OCI-LY7 (cell line): Measurements from ENCODE around the gene UNC79. TPM values are rescaled to one million over a fixed set of nuclear protein-coding genes. Genes with fewer than 3 reads are reported as not detected.

ENCODE experiments used
- BruUV-seq: library from RNA; stranded (reverse); fragments of 400-500 nt; replicated peaks from 2 replicates; lab custom pipeline; 2021; lab: Mats Ljungman, UMichigan
- CTCF ChIA-PET: fragments of 300-600 bp; sonication (Branson Sonifier 250); formaldehyde crosslinking; loops from one replicate; lab custom pipeline; 2022; ENCODE audit warnings: antibody characterized with exemption; ENCODE audit not compliant: unreplicated experiment; lab: Charles Lee
- POLR2A ChIA-PET: fragments of 300-600 bp; sonication (Branson Sonifier 250); formaldehyde crosslinking; loops from one replicate; lab custom pipeline; 2022; ENCODE audit warnings: antibody characterized with exemption; lab: Charles Lee
- DNase-seq: peaks from one replicate; pipeline ENCODE4 v3.0.0-alpha.2; 2015; ENCODE audit warnings: low spot score
- H2AFZ ChIP-seq: fragments of 200-600 bp; sonication (generic), shearing (Covaris generic); 2 replicates; pipeline ENCODE4 v1.6.1; 2014; ENCODE audit warnings: mild to moderate bottlenecking, antibody characterized with exemption, low read length, moderate library complexity
- H3K27ac ChIP-seq: fragments of 200-600 bp; sonication (generic); 2 replicates; pipeline ENCODE4 v1.5.1; 2014; ENCODE audit warnings: mixed run types, low read depth, mild to moderate bottlenecking, moderate library complexity, low read length, inconsistent platforms; ENCODE audit not compliant: poor library complexity, severe bottlenecking
- H3K36me3 ChIP-seq: fragments of 200-600 bp; sonication (generic); 2 replicates; pipeline ENCODE4 v1.6.1; 2014; ENCODE audit warnings: mild to moderate bottlenecking, antibody characterized with exemption, low read length, moderate library complexity, mixed read lengths; ENCODE audit not compliant: insufficient read depth
- H3K4me1 ChIP-seq: fragments of 200-600 bp; sonication (generic); 2 replicates; pipeline ENCODE4 v1.5.1; 2014; ENCODE audit warnings: mild to moderate bottlenecking, low read length; ENCODE audit not compliant: insufficient read depth, poor library complexity, severe bottlenecking
- H3K4me2 ChIP-seq: fragments of 200-600 bp; sonication (generic); 2 replicates; pipeline ENCODE4 v1.6.1; 2014; ENCODE audit warnings: mild to moderate bottlenecking, low read length
- H3K4me3 ChIP-seq: fragments of 200-600 bp; sonication (generic); 2 replicates; pipeline ENCODE4 v1.5.1; 2014; ENCODE audit warnings: mild to moderate bottlenecking, low read depth, low read length; ENCODE audit not compliant: poor library complexity, severe bottlenecking
- H3K79me2 ChIP-seq: fragments of 200-600 bp; sonication (generic); 2 replicates; pipeline ENCODE4 v1.6.1; 2016; ENCODE audit warnings: low read depth, mild to moderate bottlenecking, low read length, moderate library complexity, mixed read lengths; ENCODE audit not compliant: insufficient read depth
- H3K9me2 ChIP-seq: fragments of 200-600 bp; sonication (generic); 2 replicates; pipeline ENCODE4 v1.6.1; 2016; ENCODE audit warnings: mild to moderate bottlenecking, low read length, mixed read lengths; ENCODE audit not compliant: insufficient read depth
- H3K9me3 ChIP-seq: fragments of 200-600 bp; sonication (generic); 2 replicates; pipeline ENCODE4 v1.6.1; 2014; ENCODE audit warnings: mild to moderate bottlenecking, mixed run types, low read length, mixed read lengths
- H4K20me1 ChIP-seq: fragments of 200-600 bp; sonication (generic); 2 replicates; pipeline ENCODE4 v1.6.1; 2014; ENCODE audit warnings: mild to moderate bottlenecking, antibody characterized with exemption, low read length, moderate library complexity, mixed read lengths; ENCODE audit not compliant: insufficient read depth
- CTCF ChIP-seq: fragments of 200-600 bp; sonication (generic); conservative IDR thresholded peaks from 2 replicates; pipeline ENCODE4 v1.5.1; 2014; ENCODE audit warnings: mild to moderate bottlenecking, antibody characterized with exemption, low read length, moderate library complexity, mixed read lengths
- EZH2phosphoT487 ChIP-seq: fragments of 200-600 bp; sonication (generic); IDR thresholded peaks from 2 replicates; pipeline ENCODE4 v1.6.1; 2018; ENCODE audit warnings: low read depth, borderline replicate concordance, mild to moderate bottlenecking, mixed run types, antibody characterized with exemption, low read length, moderate library complexity, mixed read lengths
- intact Hi-C: fragments of 100-400 bp; cut with micrococcal nuclease; formaldehyde crosslinking; loops from one replicate; pipeline ENCODE4 v1.10.0; 2022; ENCODE audit not compliant: unreplicated experiment
- total RNA-seq, 2 experiments: library from RNA; depleted of rRNA in 1 of 2; stranded (reverse); fragments of >200 nt in 1 of 2; shearing (Covaris generic) in 1 of 2; gene quantifications; 2 replicates each; pipeline ENCODE4 v1.2.3, GENCODE V29; 2014 to 2022

The UNC79 gene
- total RNA-seq, 2 experiments from 2014 or later, result 0.17 to 0.19 TPM

- Histone ChIP-seq H3K4me3 (no peak overlapping the region), H3K27ac (no peak overlapping the region), H3K9me3 (no peaks in the 10 kb centered on the region), H3K4me1 (no peaks in the 10 kb centered on the region), H2AFZ (no peak overlapping the region), H3K36me3 (no peaks in the 10 kb centered on the region), H3K4me2 (no peak overlapping the region), H4K20me1 (no peaks in the 10 kb centered on the region), H3K9me2 (no peaks in the 10 kb centered on the region), H3K79me2 (no peaks in the 10 kb centered on the region)
- no TSS peak for BruUV-seq
- POLR2A ChIA-PET, result interaction anchor here (1.0 kb wide), 1 partner anchor 9 kb away, joined by 4 read pairs; no protein-coding TSS in a partner anchor
- intact Hi-C loops, result no loop called here
- TF ChIP-seq EZH2phosphoT487, result no peak
- CTCF ChIA-PET, result no interaction called here
- DNase-seq, result no peak
Observed at GRCh38 chr14:93606091-93606490, 175.4 kb downstream of the UNC79 start.

DNA sequence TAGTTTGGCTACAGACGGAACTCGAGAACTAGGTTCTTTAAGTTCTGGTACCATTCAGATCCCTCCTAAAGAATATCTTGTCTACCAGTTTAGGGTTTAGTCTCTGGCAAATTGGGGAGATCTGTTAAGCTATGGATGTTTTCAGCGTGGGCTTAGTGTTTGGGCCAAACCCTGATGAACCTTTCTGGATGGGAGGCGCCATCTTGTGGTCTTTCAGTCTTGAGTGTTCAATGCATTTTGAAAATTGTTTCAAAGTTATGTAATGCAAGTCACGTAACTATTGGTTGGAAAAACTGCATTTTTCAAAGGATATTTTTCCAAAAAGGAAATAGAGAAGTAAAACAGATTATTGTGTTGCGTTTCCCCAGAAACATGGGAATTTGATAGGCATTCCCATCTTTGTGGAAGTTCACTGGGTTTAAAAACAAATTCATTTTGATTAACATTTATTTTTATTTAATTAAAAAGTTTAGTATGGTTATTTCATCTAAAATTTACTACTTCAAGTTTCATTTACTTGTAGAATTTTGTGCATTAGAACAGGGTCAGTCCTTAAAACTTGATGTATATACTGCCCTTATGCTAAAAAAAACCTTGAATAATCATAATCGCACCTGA lies 188.5 kb downstream of the UNC79 start:
- H3K9me2 ChIP-seq, result no peaks in the 10 kb centered on the region
- H3K9me3 ChIP-seq, result no peaks in the 10 kb centered on the region
- no TSS peak for BruUV-seq
- no peak overlapping the region for H3K4me3 ChIP-seq
- H3K4me2 ChIP-seq, result no peak overlapping the region
- POLR2A ChIA-PET, result no interaction called here
- peak; percentile 58 for DNase-seq
- H3K36me3 ChIP-seq, result no peaks in the 10 kb centered on the region
- intact Hi-C loops, result loop anchor here (2.0 kb wide), 1 partner anchor 384 kb away; no protein-coding TSS in a partner anchor
- H2AFZ ChIP-seq, result no peak overlapping the region
- no peak overlapping the region for H3K27ac ChIP-seq
- no peaks in the 10 kb centered on the region for H3K4me1 ChIP-seq
- no peak for TF ChIP-seq EZH2phosphoT487
- TF ChIP-seq CTCF, result peak; percentile 94
- CTCF ChIA-PET, result no interaction called here
- no peaks in the 10 kb centered on the region for H3K79me2 ChIP-seq
- no peaks in the 10 kb centered on the region for H4K20me1 ChIP-seq

DNA sequence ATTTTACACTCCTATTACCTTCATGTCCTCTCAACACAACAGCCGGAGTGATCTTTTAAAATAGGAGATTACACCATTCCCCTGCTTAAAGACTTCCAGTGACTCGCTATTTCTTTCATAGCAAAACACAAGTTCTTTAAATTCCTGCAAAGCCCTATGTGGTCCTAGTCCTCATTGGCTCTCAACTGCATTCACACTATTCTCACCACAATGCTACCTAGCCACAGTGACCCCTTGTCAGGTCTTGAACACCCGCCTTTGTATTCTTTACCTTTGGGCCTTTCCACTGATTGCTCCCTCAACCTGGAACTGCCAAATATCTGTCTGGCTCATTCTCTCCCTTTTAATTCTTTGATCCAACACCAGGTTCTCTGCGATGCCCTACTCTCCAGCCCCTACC lies 197.3 kb downstream of the UNC79 start:
- Histone ChIP-seq H4K20me1 (no peaks in the 10 kb centered on the region), H3K9me3 (no peaks in the 10 kb centered on the region), H3K4me2 (no peak overlapping the region), H3K4me3 (no peak overlapping the region), H2AFZ (no peak overlapping the region), H3K79me2 (no peaks in the 10 kb centered on the region), H3K9me2 (no peaks in the 10 kb centered on the region), H3K27ac (no peak overlapping the region), H3K36me3 (no peaks in the 10 kb centered on the region), H3K4me1 (no peaks in the 10 kb centered on the region)
- TF ChIP-seq EZH2phosphoT487, result no peak
- no peak for TF ChIP-seq CTCF
- DNase-seq, result no peak
- intact Hi-C loops, result no loop called here
- CTCF ChIA-PET, result no interaction called here
- no TSS peak for BruUV-seq
- POLR2A ChIA-PET, result no interaction called here
